H1 (cell line): ENCODE measurements around the gene WDFY4. TPM values are rescaled to one million over a fixed set of nuclear protein-coding genes. Genes with fewer than 3 reads are reported as not detected.

Experiments used
- ASH2L ChIP-seq: fragments of 200-600, 300-600 bp; sonication (generic); IDR thresholded peaks from one replicate; pipeline ENCODE4 v1.7.1; 2017; ENCODE audit warnings: low read length
- GABPA ChIP-seq: IDR thresholded peaks from 2 replicates; pipeline ENCODE4 v1.6.1; 2011; ENCODE audit warnings: mild to moderate bottlenecking, low read length, moderate library complexity, borderline replicate concordance; ENCODE audit not compliant: insufficient read depth
- USF2 ChIP-seq: IDR thresholded peaks from 2 replicates; pipeline ENCODE4 v1.6.1; 2011; ENCODE audit warnings: low read length, improper control_type of control experiment
- YY1 ChIP-seq: IDR thresholded peaks from 2 replicates; pipeline ENCODE4 v1.6.1; 2011; ENCODE audit warnings: low read depth, mild to moderate bottlenecking, low read length
- ZNF274 ChIP-seq: IDR thresholded peaks from 2 replicates; pipeline ENCODE4 v1.7.0; 2012; ENCODE audit warnings: low read length, borderline replicate concordance; ENCODE audit errors: extremely low read depth
- polyA plus RNA-seq, 7 experiments: library from polyadenylated mRNA; depleted of rRNA in 3 of 7; stranded (reverse) in 5 of 7; unstranded in 2 of 7; fragments of >200 nt in 5 of 7; fragments of 200-250 nt in 2 of 7; gene quantifications; 1 replicate in 5 of 7; 2 replicates in 1 of 7; 4 replicates in 1 of 7; pipeline versions ENCODE4 v1.2.1 to v1.2.3, GENCODE V29; 2011 to 2013; ENCODE audit warnings: missing spikeins in 2 of 7, mixed read lengths in 2 of 7
- total RNA-seq: library from RNA; stranded (reverse); fragmentation: NEBNext Ultra II Directional; extraction: Animal tissue kit (Norgen Biotek cat#: 25700); gene quantifications from 2 replicates; pipeline ENCODE4 v1.2.1, GENCODE V29; 2021

WDFY4 gene
- total and polyA plus RNA-seq, 2 of the 8 experiments (the other 6 are each of a cell fraction or from before 2014, with no cell fraction given), result not detected

- no peak for TF ChIP-seq YY1
- TF ChIP-seq USF2, result no peak
- no peak for TF ChIP-seq GABPA
- TF ChIP-seq ASH2L, result no peak
- no peak for TF ChIP-seq ZNF274
- TF ChIP-seq, all 59 proteins: peak for 0
Measured at GRCh38 chr10:48772059-48772458, 87.4 kb downstream of the WDFY4 start (continued).
